ENCODE measurements around the gene NDUFAF4. TPM values are rescaled to one million over a fixed set of nuclear protein-coding genes. Genes with fewer than 3 reads are reported as not detected.

Gene NDUFAF4
- total and polyA plus RNA-seq, 4 donors, result 9.7 to 38.7 (median 15.9) TPM

DNA sequence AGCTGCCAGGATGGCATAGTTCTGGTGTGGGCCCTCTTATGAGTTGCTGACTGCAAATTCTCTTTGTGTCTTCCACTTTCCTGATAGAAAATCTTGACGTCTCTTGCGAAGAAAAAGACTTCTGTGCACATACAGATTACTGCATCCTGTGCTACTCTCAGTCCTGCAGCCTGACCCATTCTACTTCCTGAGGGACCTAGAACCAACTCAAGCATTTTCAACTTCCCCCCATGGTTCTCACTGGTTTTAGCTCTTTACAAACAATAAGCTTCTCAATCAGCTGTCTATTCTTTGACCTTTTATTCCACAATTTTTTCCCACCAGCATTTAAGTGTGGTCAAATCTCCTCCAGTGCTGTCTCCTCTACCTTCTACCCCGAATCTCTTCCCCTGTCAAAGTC lies 13.5 kb upstream of the NDUFAF4 start:
- ATAC-seq (ENCODE audit: insufficient read depth, low FRiP score) (no peak), DNase-seq (no peak)
- H3K27me3 ChIP-seq (ENCODE audit: control insufficient read depth in 3 of 3, insufficient read depth in 3 of 3, low read length in 2 of 3), result peaks cover 0 to 6% (median 2%) of the 10 kb centered on the region in 3 donors
- no peak overlapping the region for H3K27ac ChIP-seq (ENCODE audit: low read depth in 1 of 2, low read length in 1 of 2)
- H3K9me3 ChIP-seq (ENCODE audit: control insufficient read depth in 4 of 4, insufficient read depth in 3 of 4, low read length in 3 of 4), result no peaks in the 10 kb centered on the region
- no peaks in the 10 kb centered on the region for H3K36me3 ChIP-seq (ENCODE audit: control insufficient read depth in 4 of 4, insufficient read depth in 4 of 4, low read length in 4 of 4)
- H3K4me1 ChIP-seq (ENCODE audit: control insufficient read depth in 5 of 5, insufficient read depth in 5 of 5, low read length in 5 of 5), result no peaks in the 10 kb centered on the region
- no peak overlapping the region for H3K9ac ChIP-seq (ENCODE audit: insufficient read depth in 1 of 2, low read length in 2 of 2)
- TF ChIP-seq, protein P1, sequence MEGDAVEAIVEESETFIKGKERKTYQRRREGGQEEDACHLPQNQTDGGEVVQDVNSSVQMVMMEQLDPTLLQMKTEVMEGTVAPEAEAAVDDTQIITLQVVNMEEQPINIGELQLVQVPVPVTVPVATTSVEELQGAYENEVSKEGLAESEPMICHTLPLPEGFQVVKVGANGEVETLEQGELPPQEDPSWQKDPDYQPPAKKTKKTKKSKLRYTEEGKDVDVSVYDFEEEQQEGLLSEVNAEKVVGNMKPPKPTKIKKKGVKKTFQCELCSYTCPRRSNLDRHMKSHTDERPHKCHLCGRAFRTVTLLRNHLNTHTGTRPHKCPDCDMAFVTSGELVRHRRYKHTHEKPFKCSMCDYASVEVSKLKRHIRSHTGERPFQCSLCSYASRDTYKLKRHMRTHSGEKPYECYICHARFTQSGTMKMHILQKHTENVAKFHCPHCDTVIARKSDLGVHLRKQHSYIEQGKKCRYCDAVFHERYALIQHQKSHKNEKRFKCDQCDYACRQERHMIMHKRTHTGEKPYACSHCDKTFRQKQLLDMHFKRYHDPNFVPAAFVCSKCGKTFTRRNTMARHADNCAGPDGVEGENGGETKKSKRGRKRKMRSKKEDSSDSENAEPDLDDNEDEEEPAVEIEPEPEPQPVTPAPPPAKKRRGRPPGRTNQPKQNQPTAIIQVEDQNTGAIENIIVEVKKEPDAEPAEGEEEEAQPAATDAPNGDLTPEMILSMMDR (IDR thresholded peaks at IDR 0.05; ENCODE audit: control extremely low read depth, extremely low read depth), result no peak
- no peak overlapping the region for H3K4me3 ChIP-seq
- WGBS, 2 donors, result 83% methylated on average over 3 of the region's 3 CpGs

DNA sequence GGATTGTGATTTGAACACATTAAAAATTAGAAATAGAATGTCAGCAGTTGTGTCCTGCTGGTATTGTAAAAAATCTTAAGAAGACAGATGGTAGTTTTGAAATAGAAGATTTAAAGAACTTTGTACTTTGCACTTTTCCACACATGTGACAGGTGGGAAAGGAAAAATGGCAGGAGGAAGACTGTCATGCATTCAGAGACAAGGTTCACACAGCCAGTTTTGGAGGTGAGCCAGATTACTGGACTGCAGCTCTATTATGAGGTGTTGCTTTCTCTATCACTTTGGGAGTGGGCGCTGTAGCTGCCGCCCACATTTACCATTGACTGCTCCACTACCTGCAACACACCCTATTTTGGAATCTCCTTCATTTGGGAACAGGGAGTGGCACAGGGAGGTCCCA lies 12.1 kb upstream of the NDUFAF4 start:
- TF ChIP-seq, protein P1 (IDR thresholded peaks at IDR 0.05; ENCODE audit: control extremely low read depth, extremely low read depth), result no peak
- Histone ChIP-seq H3K27me3 (ENCODE audit: control insufficient read depth in 3 of 3, insufficient read depth in 3 of 3, low read length in 2 of 3) (peaks cover under 1 to 6% (median 2%) of the 10 kb centered on the region in 3 donors), H3K9me3 (ENCODE audit: control insufficient read depth in 4 of 4, insufficient read depth in 3 of 4, low read length in 3 of 4) (no peaks in the 10 kb centered on the region), H3K27ac (ENCODE audit: low read depth in 1 of 2, low read length in 1 of 2) (no peak overlapping the region), H3K36me3 (ENCODE audit: control insufficient read depth in 4 of 4, insufficient read depth in 4 of 4, low read length in 4 of 4) (no peaks in the 10 kb centered on the region), H3K4me1 (ENCODE audit: control insufficient read depth in 5 of 5, insufficient read depth in 5 of 5, low read length in 5 of 5) (no peaks in the 10 kb centered on the region), H3K4me3 (no peak overlapping the region), H3K9ac (ENCODE audit: insufficient read depth in 1 of 2, low read length in 2 of 2) (no peak overlapping the region)
- no peak for DNase-seq
- 76 to 80% methylated on average over 2 of the region's 2 CpGs for WGBS, 2 donors
- no peak for ATAC-seq (ENCODE audit: insufficient read depth, low FRiP score)

DNA sequence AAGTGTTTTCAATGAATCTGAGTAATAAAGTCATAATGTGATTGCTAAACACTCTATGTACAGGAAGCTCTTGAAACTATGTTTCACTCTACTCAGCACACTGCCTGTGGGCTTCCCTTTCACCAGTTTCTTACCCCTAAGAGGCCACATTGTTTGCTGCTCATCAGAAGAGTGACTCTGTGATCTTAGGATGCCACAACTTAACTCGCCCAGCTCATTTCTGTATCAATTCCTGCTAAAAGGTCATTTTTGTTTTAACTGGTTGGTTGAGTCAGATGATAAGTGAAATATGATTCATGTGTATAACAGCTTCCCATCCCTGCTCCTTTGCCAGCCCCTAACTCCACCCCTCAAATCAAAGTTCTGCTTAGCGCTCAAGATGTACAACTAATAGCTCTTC lies 9.8 kb upstream of the NDUFAF4 start:
- peak; percentile 82 for ATAC-seq (ENCODE audit: insufficient read depth, low FRiP score)
- no peak overlapping the region for H3K9ac ChIP-seq (ENCODE audit: insufficient read depth in 1 of 2, low read length in 2 of 2)
- no peaks in the 10 kb centered on the region for H3K4me1 ChIP-seq (ENCODE audit: control insufficient read depth in 5 of 5, insufficient read depth in 5 of 5, low read length in 5 of 5)
- peaks cover 2 to 6% (median 3%) of the 10 kb centered on the region in 3 donors for H3K27me3 ChIP-seq (ENCODE audit: control insufficient read depth in 3 of 3, insufficient read depth in 3 of 3, low read length in 2 of 3)
- H3K4me3 ChIP-seq, result no peak overlapping the region
- no peak overlapping the region for H3K27ac ChIP-seq (ENCODE audit: low read depth in 1 of 2, low read length in 1 of 2)
- H3K36me3 ChIP-seq (ENCODE audit: control insufficient read depth in 4 of 4, insufficient read depth in 4 of 4, low read length in 4 of 4), result no peaks in the 10 kb centered on the region
- DNase-seq, result no peak
- 62 to 88% methylated on average over 2 of the region's 2 CpGs for WGBS, 2 donors
- no peaks in the 10 kb centered on the region for H3K9me3 ChIP-seq (ENCODE audit: control insufficient read depth in 4 of 4, insufficient read depth in 3 of 4, low read length in 3 of 4)
- TF ChIP-seq, protein P1 (IDR thresholded peaks at IDR 0.05; ENCODE audit: control extremely low read depth, extremely low read depth), result no peak

DNA sequence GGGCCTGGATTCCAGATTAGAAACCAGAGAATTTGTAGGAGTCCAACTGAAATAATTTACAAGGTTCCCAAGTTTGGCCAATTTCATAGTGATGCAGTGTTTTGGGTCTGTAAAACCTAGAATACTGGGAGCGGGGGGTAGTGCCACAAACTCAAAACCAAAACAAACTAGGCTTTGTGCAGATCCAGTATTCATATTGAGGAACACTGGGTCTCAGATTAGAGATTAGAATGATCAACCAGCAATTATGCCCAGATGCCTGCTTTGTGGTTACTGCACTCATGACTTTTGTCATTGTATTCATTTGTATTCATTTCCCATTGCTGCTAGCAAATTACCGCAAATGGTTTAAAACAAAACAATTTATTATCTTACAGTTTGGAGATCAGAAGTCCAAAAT lies 3.2 kb upstream of the NDUFAF4 start:
- WGBS, 2 donors, result 92 to 96% methylated on average over 2 of the region's 2 CpGs

More for the DNA sequence above, 3.2 kb upstream of the NDUFAF4 start:
- H3K27me3 ChIP-seq (ENCODE audit: control insufficient read depth in 3 of 3, insufficient read depth in 3 of 3, low read length in 2 of 3), result peaks cover 0 to 3% (median 0%) of the 10 kb centered on the region in 3 donors
- peaks cover 0 to 1% (median 0%) of the 10 kb centered on the region in 4 donors for H3K36me3 ChIP-seq (ENCODE audit: control insufficient read depth in 4 of 4, insufficient read depth in 4 of 4, low read length in 4 of 4)
- no peak for DNase-seq
- no peak overlapping the region for H3K4me3 ChIP-seq
- ATAC-seq (ENCODE audit: insufficient read depth, low FRiP score), result no peak
- no peak overlapping the region for H3K9ac ChIP-seq (ENCODE audit: insufficient read depth in 1 of 2, low read length in 2 of 2)
- peaks cover 0 to 20% (median 7%) of the 10 kb centered on the region in 5 donors for H3K4me1 ChIP-seq (ENCODE audit: control insufficient read depth in 5 of 5, insufficient read depth in 5 of 5, low read length in 5 of 5)
- H3K27ac ChIP-seq (ENCODE audit: low read depth in 1 of 2, low read length in 1 of 2), result no peak overlapping the region
- H3K9me3 ChIP-seq (ENCODE audit: control insufficient read depth in 4 of 4, insufficient read depth in 3 of 4, low read length in 3 of 4), result no peaks in the 10 kb centered on the region
- TF ChIP-seq, protein P1 (IDR thresholded peaks at IDR 0.05; ENCODE audit: control extremely low read depth, extremely low read depth), result no peak

Measured in lung (tissue), 12 donors.